AG09319 (cell line): ENCODE results near the gene DAPL1.

Experiments
- DNase-seq: peaks from one replicate; pipeline ENCODE4 v3.0.0-alpha.2; 2010; ENCODE audit warnings: low read depth; ENCODE audit errors: extremely low read depth
- TF ChIP-seq, protein P1 (sequence below): IDR thresholded peaks from 2 replicates; pipeline ENCODE4 v1.5.1; 2011; ENCODE audit warnings: low read depth, mild to moderate bottlenecking, inconsistent platforms, low read length, moderate library complexity

DAPL1 gene

DNA sequence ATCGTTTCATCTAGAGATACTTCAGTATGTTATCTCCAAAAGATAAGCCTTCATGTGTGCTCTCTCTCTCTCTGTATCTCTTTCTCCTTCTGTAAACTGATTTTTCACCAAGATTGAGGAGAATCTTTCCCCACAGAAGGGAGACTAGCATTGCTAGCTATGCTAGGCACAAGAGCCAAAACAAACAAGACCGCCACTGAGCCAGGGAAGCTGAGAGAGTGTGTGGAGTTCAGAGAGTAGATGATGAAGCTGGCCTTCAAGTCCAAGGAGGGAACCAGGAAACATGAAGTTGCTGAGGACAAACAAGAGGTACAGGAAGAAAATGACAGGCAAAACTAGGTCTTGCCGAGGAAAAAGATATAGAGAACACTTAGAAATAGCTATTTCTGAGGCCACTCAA is 23.4 kb downstream of the DAPL1 start:
- TF ChIP-seq, protein P1, sequence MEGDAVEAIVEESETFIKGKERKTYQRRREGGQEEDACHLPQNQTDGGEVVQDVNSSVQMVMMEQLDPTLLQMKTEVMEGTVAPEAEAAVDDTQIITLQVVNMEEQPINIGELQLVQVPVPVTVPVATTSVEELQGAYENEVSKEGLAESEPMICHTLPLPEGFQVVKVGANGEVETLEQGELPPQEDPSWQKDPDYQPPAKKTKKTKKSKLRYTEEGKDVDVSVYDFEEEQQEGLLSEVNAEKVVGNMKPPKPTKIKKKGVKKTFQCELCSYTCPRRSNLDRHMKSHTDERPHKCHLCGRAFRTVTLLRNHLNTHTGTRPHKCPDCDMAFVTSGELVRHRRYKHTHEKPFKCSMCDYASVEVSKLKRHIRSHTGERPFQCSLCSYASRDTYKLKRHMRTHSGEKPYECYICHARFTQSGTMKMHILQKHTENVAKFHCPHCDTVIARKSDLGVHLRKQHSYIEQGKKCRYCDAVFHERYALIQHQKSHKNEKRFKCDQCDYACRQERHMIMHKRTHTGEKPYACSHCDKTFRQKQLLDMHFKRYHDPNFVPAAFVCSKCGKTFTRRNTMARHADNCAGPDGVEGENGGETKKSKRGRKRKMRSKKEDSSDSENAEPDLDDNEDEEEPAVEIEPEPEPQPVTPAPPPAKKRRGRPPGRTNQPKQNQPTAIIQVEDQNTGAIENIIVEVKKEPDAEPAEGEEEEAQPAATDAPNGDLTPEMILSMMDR = no peak
- no peak for DNase-seq

DNA sequence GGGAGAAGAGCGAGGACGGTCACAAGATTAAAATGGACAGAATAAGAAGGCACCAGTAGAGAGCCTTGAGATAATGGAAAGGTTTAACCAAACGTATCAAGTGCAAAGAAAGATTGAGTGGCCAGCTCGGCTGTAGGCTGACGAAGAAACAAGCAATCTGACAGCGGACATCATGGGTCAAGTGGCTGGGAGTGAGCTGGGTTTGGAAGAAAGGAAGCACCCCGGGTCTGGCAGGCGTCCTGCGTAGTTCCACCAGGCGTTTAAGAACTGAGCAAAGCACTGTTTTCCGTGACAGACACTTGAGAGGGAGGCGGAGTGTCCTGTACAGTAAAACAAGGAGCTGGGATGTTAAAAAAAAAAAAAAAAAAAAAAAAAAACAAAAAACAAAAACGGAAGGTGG is 27.1 kb downstream of the DAPL1 start:
- DNase-seq = no peak
- TF ChIP-seq, protein P1 = no peak

DNA sequence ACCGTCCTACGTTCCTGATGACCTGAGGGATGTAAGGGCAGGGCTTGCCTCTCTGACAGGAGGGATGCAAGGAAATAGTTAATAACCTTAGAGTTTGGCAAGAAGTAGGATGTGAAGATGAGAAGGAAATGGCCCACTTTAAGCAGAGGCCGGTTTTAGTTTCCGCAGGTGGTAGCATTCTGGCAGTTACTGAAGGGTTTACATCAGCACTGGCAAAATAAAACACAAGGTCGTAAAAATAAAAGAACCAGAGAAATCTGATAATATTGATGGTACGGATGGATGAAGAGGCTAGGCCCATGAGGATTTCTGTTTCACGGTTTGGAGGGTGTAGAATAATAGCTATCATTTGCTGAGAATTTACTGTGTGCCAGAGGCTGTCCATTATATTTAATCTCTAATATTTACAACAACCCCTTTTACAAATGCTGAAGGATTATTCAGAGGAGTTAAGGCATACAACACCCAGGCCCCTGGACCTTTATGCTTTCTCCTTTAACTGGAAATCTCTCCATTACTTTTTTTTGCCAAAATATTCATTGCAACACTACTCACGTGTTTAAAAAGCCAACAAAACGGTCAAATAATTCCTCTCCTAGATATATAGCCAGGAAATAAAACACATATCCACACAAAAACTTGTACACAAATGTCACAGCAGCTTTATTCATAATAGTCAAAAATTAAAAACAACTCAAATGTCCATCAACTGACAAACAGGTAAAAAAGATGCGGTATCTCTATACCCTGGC is 28.5 kb downstream of the DAPL1 start:
- TF ChIP-seq, protein P1 = no peak
- no peak for DNase-seq

DNA sequence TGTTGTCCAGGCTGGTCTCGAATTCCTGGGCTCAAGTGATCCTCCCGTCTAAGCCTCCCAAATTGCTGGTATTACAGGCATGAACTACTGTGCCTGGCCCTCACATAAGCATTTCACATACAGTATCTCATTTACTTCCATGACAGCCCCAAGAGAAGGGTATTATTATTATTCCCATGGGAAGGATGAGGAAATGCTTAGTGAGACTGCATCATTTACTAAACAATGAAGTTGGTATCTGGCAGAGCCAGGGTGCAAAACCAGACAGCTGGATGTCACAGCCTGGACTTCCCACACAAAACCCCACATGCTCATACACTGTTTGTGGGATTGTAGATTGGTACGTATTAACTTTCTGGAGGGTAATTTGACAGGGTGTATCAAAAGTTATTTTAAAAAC is 29.9 kb downstream of the DAPL1 start:
- TF ChIP-seq, protein P1 = no peak
- no peak for DNase-seq

DNA sequence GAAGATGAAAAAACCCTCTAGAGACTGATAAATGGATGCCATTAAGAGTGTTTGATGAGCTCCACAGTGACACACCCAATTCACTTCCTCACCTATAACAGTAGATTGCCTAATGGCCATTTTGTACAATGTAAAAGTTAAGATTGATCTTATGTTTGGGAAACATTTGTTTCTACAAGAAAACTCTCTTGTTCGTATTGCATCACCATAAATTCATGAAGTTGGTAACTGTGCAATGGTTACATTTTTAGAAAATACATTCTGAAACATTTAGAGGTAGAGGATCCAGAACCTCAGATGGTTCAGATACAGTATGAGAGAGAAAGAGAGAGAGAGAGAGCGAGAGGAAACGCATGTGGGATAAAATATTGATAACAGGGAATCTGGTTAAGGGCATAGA is 31.8 kb downstream of the DAPL1 start:
- TF ChIP-seq, protein P1 = no peak
- no peak for DNase-seq

DNA sequence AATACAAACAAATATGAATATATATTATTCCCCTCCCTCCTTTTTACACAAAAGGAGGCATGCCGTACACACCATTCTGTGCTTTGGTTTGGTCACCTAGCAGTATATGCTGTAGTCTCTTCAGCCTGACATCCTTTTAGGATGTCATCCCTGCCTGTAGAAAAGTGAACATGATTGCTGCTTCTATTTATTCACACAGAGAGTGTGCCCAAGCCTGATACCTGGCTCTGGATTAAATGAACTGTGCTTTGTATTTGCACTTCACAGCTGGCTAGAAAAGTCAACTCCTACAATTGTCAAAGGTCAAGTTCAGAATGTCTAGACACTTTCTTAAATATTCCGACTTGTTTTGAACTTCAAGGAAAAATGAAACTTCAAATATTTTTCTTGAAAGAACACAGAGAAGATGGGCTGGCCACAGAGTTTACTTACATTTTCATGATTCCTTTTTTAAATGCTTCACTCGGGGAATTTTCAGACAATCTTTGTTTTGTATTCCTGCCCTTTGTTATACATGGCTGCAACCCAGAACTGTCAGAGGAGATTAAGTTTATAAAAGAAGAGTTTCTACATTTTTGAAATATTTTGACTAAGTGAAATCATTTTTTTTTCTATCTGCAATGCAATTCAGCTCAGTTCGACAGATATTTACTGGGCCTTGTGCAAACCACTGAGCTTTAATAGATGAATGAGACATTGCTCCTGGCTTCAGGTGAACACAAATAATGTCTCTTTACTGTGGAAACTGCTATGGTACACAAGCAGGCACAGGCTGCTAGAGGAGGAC is 33.5 kb downstream of the DAPL1 start:
- TF ChIP-seq, protein P1 = no peak
- no peak for DNase-seq

DNA sequence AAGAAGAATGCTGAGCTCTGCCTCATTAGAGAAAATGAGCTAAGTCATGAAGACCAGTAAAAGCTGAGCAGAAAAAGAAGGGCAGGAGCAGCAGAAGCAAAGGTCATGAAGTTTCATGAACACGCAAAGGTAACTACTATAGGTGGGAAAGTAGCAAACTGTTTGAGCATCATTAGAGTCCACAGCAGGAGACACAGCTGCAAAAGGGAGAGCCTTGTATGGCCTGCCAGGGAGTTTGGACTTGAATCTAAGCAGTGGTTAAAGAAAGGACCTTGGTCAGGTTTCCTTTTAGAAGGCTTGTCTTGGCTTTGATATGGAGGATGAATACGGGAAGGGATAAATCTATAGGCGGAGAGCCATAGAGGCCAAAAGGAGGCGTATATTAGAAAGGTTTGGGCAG is 34.0 kb downstream of the DAPL1 start:
- no peak for DNase-seq

More for the DNA sequence above, 34.0 kb downstream of the DAPL1 start:
- TF ChIP-seq, protein P1 = no peak
